Kidney (tissue), 14 donors: ENCODE data around the gene RAB6A. TPM values are rescaled to one million over a fixed set of nuclear protein-coding genes. Genes with fewer than 3 reads are reported as not detected.
"Not testable (repeated sequence)": the region's sequence is repeated elsewhere in the genome, so short reads cannot be mapped to it uniquely, and the experiment has no call there.

ENCODE experiments used
- DNase-seq, 5 donors: peaks; one replicate each; pipeline ENCODE4 v3.0.0-alpha.2; 2013 to 2020
- FAIRE-seq: peaks from 2 replicates; lab custom pipeline; 2012; peaks lifted over from hg19 to GRCh38; lab: Jason Lieb, UNC
- H3K27ac ChIP-seq, 2 donors: one replicate each; pipeline ENCODE4 v1.7.0; 2013; ENCODE audit warnings: low read depth in 2 of 2, low read length in 2 of 2, inconsistent platforms in 1 of 2
- H3K27me3 ChIP-seq: one replicate; pipeline ENCODE4 v1.7.1; 2013; ENCODE audit warnings: low read length, inconsistent platforms; ENCODE audit not compliant: control insufficient read depth, insufficient read depth
- H3K36me3 ChIP-seq, 3 donors: one replicate each; pipeline versions ENCODE4 v1.7.0 to v1.7.1; 2013; ENCODE audit warnings: low read length in 3 of 3, control low read depth in 1 of 3, inconsistent platforms in 1 of 3; ENCODE audit not compliant: insufficient read depth in 3 of 3, control insufficient read depth in 2 of 3
- H3K4me1 ChIP-seq, 3 donors: one replicate each; pipeline versions ENCODE4 v1.7.0 to v1.7.1; 2013; ENCODE audit warnings: low read length in 3 of 3, inconsistent platforms in 1 of 3, low read depth in 1 of 3; ENCODE audit not compliant: control insufficient read depth in 2 of 3, insufficient read depth in 2 of 3
- H3K4me3 ChIP-seq, 3 donors: one replicate each; pipeline versions ENCODE4 v1.7.0 to v1.8.1; 2013; ENCODE audit warnings: low read length in 3 of 3, control low read depth in 1 of 3, inconsistent platforms in 1 of 3
- H3K9ac ChIP-seq, 3 donors: one replicate each; pipeline versions ENCODE4 v1.7.0 to v1.7.1; 2013; ENCODE audit warnings: low read length in 3 of 3, control low read depth in 1 of 3, inconsistent platforms in 1 of 3
- H3K9me3 ChIP-seq, 3 donors: one replicate each; pipeline versions ENCODE4 v1.7.0 to v1.7.1; 2013; ENCODE audit warnings: low read length in 3 of 3, control low read depth in 1 of 3, inconsistent platforms in 1 of 3; ENCODE audit not compliant: control insufficient read depth in 2 of 3, insufficient read depth in 1 of 3
- CTCF ChIP-seq: IDR thresholded peaks from 3 replicates; pipeline ENCODE4 v1.5.1; 2012; ENCODE audit warnings: mild to moderate bottlenecking, moderate library complexity, borderline replicate concordance; ENCODE audit not compliant: insufficient read depth; ENCODE audit errors: extremely low read depth
- intact Hi-C: fragments of 100-400 bp; cut with DNase I; formaldehyde crosslinking; loops from one replicate; pipeline ENCODE4 v1.11.1; 2022
- polyA plus RNA-seq: library from polyadenylated mRNA; stranded (reverse); fragments of 350-450 nt; fragmentation: Illumina TruSeq; extraction: RNeasy Lipid Tissue Mini Kit (QIAGEN cat#74804); gene quantifications from one replicate; pipeline ENCODE4 v1.2.3, GENCODE V29; 2014; ENCODE audit warnings: low read depth, low replicate concordance; ENCODE audit not compliant: insufficient read depth
- total RNA-seq: library from RNA; stranded (reverse); fragmentation: NEBNext Ultra II Directional; extraction: Animal tissue kit (Norgen Biotek cat#: 25700); gene quantifications from one replicate; pipeline ENCODE4 v1.2.1, GENCODE V29; 2021
- donor health status: control.
- donor health status: control.
- donor health status: control.
- donor health status: control.
- donor health status: control.
- donor health status: DM: yes; HTN: yes; CAD: no.
- donor health status: Normal renal cell carcinoma (clear cell type).

The RAB6A gene
- total and polyA plus RNA-seq, 2 donors from 2014 or later = 61.0 to 138 TPM

DNA sequence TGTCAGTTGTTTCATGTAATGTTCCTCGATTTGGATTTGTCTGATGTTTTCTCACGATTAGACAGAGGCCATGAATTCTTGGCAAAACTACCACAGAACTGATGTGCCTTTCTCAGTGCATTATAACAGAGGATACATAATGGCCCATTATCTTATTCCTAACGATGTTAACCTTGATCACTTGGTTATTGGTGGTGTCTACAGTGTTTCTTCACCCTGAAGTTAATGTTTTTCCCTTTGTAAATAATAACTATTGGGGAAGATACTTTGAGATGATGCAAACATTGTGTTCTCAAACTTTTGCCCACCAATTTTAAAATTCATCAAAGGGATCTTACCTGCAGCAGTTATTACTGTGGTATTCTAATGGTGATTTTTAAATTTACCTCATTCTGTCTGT lies 13.1 kb downstream of the RAB6A start:
- no peak for FAIRE-seq
- H3K4me3 ChIP-seq = no peak overlapping the region

GRCh38 chr11:73746701-73747100 lies 14.2 kb downstream of the RAB6A start:
- no peaks in the 10 kb centered on the region for H3K27me3 ChIP-seq
- H3K9me3 ChIP-seq = no peaks in the 10 kb centered on the region
- no peaks in the 10 kb centered on the region for H3K36me3 ChIP-seq
- H3K4me3 ChIP-seq = no peak overlapping the region
- DNase-seq (no peak), FAIRE-seq (no peak)
- no peak overlapping the region for H3K27ac ChIP-seq
- intact Hi-C loops = no loop called here
- H3K4me1 ChIP-seq = no peaks in the 10 kb centered on the region
- no peak overlapping the region for H3K9ac ChIP-seq
- no peak for TF ChIP-seq CTCF

More for the DNA sequence above, 13.1 kb downstream of the RAB6A start:
- Histone ChIP-seq H3K27me3 (no peaks in the 10 kb centered on the region), H3K4me1 (peaks cover 0 to 2% (median 0%) of the 10 kb centered on the region in 3 donors), H3K9ac (no peak overlapping the region), H3K36me3 (no peaks in the 10 kb centered on the region), H3K27ac (no peak overlapping the region), H3K9me3 (no peaks in the 10 kb centered on the region)
- no peak for TF ChIP-seq CTCF
- intact Hi-C loops = no loop called here
- DNase-seq = no peak

GRCh38 chr11:73743045-73743444 lies 17.8 kb downstream of the RAB6A start:
- Histone ChIP-seq H3K9me3 (no peaks in the 10 kb centered on the region), H3K36me3 (no peaks in the 10 kb centered on the region), H3K4me3 (no peak overlapping the region), H3K27me3 (no peaks in the 10 kb centered on the region), H3K9ac (no peak overlapping the region), H3K4me1 (no peaks in the 10 kb centered on the region), H3K27ac (no peak overlapping the region)
- no peak for TF ChIP-seq CTCF
- DNase-seq (no peak), FAIRE-seq (no peak)
- intact Hi-C loops = no loop called here

DNA sequence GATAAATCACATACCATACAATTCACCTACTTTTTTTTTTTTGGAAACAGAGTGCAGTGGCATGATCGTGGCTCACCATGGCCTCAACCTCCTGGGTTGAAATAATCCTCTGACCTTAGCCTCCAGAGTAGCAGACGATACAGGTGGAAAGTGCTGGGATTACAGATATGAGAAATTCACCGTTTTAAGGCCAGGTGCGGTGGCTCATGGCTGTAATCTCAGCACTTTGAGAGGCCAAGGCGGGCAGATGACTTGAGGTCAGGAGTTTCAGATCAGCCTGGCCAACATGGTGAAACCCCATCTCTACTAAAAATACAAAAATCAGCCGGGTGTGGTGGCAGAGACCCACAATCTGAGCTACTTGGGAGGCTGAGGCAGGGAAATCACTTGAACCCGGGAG lies 24.9 kb downstream of the RAB6A start:
- H3K4me1 ChIP-seq, DNase-seq, H3K9ac ChIP-seq, H3K27ac ChIP-seq, FAIRE-seq, intact Hi-C loops, H3K4me3 ChIP-seq, H3K27me3 ChIP-seq, H3K9me3 ChIP-seq, H3K36me3 ChIP-seq: not testable (repeated sequence)
